Nephron (organoid): ENCODE measurements around the gene PDZD2.

ENCODE experiments used
- H3K27ac Mint-ChIP-seq, 3 experiments: 2 replicates each; pipeline ENCODE4 v1.8.0; 2020; ENCODE audit warnings: mixed read lengths in 3 of 3, mild to moderate bottlenecking in 2 of 3, moderate library complexity in 1 of 3
- H3K27me3 Mint-ChIP-seq: 2 replicates; pipeline ENCODE4 v1.8.0; 2021; ENCODE audit warnings: low read depth, mild to moderate bottlenecking, moderate library complexity, mixed read lengths
- H3K36me3 Mint-ChIP-seq: 2 replicates; pipeline ENCODE4 v1.8.0; 2020; ENCODE audit warnings: low read depth, mixed read lengths
- H3K4me1 Mint-ChIP-seq: 2 replicates; pipeline ENCODE4 v1.8.0; 2020; ENCODE audit warnings: mixed read lengths
- H3K4me3 Mint-ChIP-seq, 3 experiments: 2 replicates each; pipeline ENCODE4 v1.8.0; 2020; ENCODE audit warnings: mild to moderate bottlenecking in 3 of 3, mixed read lengths in 3 of 3, moderate library complexity in 2 of 3
- H3K9me3 Mint-ChIP-seq: 2 replicates; pipeline ENCODE4 v1.8.0; 2020; ENCODE audit warnings: mixed read lengths
- TF ChIP-seq, protein P1 (sequence below), 3 experiments: fragments of 200-600 bp; sonication (generic); IDR thresholded peaks; one replicate each; pipeline ENCODE4 v1.5.0; 2021; ENCODE audit warnings: antibody characterized with exemption in 3 of 3; ENCODE audit not compliant: unreplicated experiment in 3 of 3

The PDZD2 gene

DNA sequence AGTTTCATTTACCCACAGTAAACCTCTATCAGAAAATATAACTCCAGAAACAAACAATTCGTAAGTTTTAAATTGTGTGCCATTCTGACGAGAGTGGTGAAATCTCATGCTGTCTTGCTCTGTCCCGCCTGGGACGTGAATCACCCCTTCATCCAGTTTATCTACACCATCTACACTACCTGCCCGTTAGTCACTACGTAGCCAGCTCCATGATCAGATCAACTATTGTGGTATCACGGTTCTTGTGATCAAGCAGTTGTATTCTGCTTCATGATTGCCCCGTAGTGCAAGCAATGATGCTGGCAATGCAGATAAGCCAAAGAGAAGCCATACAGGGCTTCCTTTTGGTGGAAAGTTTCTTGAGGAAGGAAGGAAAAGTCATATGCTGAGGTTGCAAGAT, 384.9 kb downstream of the PDZD2 start:
- Mint-ChIP-seq H3K4me3 (no peak overlapping the region), H3K36me3 (no peaks in the 10 kb centered on the region), H3K9me3 (no peaks in the 10 kb centered on the region), H3K4me1 (peaks cover 19% of the 10 kb centered on the region), H3K27ac (no peak overlapping the region), H3K27me3 (peaks cover 19% of the 10 kb centered on the region)
- TF ChIP-seq, protein P1, sequence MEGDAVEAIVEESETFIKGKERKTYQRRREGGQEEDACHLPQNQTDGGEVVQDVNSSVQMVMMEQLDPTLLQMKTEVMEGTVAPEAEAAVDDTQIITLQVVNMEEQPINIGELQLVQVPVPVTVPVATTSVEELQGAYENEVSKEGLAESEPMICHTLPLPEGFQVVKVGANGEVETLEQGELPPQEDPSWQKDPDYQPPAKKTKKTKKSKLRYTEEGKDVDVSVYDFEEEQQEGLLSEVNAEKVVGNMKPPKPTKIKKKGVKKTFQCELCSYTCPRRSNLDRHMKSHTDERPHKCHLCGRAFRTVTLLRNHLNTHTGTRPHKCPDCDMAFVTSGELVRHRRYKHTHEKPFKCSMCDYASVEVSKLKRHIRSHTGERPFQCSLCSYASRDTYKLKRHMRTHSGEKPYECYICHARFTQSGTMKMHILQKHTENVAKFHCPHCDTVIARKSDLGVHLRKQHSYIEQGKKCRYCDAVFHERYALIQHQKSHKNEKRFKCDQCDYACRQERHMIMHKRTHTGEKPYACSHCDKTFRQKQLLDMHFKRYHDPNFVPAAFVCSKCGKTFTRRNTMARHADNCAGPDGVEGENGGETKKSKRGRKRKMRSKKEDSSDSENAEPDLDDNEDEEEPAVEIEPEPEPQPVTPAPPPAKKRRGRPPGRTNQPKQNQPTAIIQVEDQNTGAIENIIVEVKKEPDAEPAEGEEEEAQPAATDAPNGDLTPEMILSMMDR (IDR thresholded peaks at IDR 0.05; ENCODE audit: unreplicated experiment in 3 of 3): no peak

DNA sequence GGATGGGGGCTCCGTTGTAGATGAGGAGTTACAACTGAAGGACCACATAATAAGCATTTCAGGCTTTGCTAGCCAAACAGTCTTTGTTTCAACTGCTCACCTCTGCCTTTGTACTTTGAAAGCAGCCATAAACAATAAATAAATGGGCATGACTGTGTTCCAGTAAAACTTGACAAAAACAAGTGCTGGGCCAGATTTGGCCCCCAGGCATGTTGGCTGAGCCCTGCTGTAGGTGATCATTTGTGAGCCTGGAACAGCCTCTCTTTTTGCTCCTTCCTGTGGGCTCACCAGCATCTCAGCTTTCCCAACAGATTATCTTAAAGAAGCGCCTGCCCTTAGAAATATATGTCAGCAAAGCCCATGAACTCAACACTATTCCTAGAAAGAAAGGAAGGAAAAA, 385.8 kb downstream of the PDZD2 start:
- TF ChIP-seq, protein P1 (IDR thresholded peaks at IDR 0.05; ENCODE audit: unreplicated experiment in 3 of 3): no peak
- peak overlapping the region in 1 of 3 experiments; percentile 41 for H3K27ac Mint-ChIP-seq
- H3K9me3 Mint-ChIP-seq: no peaks in the 10 kb centered on the region
- H3K36me3 Mint-ChIP-seq: no peaks in the 10 kb centered on the region
- H3K4me1 Mint-ChIP-seq: peaks cover 18% of the 10 kb centered on the region
- no peak overlapping the region for H3K4me3 Mint-ChIP-seq
- H3K27me3 Mint-ChIP-seq: peaks cover 17% of the 10 kb centered on the region

DNA sequence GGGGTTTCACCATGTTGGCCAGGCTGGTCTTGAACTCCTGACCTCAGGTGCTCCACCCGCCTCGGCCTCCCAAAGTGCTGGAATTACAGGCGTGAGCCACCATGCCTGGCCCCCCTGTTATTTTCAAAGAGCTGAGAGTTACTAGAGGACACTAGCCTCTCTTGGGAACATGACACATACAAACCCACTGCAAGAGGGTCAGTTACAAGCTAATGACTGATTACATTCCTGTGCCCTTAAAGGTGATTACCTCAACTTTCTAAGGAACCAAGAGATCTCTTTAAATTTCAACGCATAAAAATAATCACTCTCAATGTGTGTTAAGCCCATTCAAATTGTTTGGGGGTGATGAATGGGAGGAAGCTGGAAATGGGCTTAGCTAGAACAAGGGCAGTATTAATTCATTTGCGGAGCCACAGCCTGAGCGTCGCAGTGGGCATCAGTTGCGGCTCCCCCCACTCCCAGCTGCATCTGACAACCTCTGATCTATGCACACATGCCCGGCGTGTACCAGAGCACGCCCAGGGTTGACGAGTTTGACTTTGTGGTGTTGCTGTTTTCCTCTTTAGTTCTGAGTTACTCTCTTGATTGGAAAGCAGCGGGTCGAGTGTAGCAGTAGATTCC, 388.3 kb downstream of the PDZD2 start:
- H3K36me3 Mint-ChIP-seq: no peaks in the 10 kb centered on the region

GRCh38 chr5:32027717-32028458, 389.0 kb downstream of the PDZD2 start:
- H3K9me3 Mint-ChIP-seq: no peaks in the 10 kb centered on the region
- H3K27ac Mint-ChIP-seq: peak overlapping the region; percentile 51 to 84 (median 60)
- H3K27me3 Mint-ChIP-seq: peaks cover 27% of the 10 kb centered on the region
- TF ChIP-seq, protein P1 (IDR thresholded peaks at IDR 0.05; ENCODE audit: unreplicated experiment in 3 of 3): no peak
- H3K4me1 Mint-ChIP-seq: peaks cover 34% of the 10 kb centered on the region
- H3K4me3 Mint-ChIP-seq: peak overlapping the region; percentile 5 to 50 (median 9)
- no peaks in the 10 kb centered on the region for H3K36me3 Mint-ChIP-seq

More for the DNA sequence above, 388.3 kb downstream of the PDZD2 start:
- no peaks in the 10 kb centered on the region for H3K9me3 Mint-ChIP-seq
- H3K27me3 Mint-ChIP-seq: peaks cover 26% of the 10 kb centered on the region
- TF ChIP-seq, protein P1 (IDR thresholded peaks at IDR 0.05; ENCODE audit: unreplicated experiment in 3 of 3): no peak
- H3K27ac Mint-ChIP-seq: peak overlapping the region; percentile 51 to 84 (median 60)
- H3K4me3 Mint-ChIP-seq: peak overlapping the region; percentile 5 to 50 (median 20)
- peaks cover 31% of the 10 kb centered on the region for H3K4me1 Mint-ChIP-seq

DNA sequence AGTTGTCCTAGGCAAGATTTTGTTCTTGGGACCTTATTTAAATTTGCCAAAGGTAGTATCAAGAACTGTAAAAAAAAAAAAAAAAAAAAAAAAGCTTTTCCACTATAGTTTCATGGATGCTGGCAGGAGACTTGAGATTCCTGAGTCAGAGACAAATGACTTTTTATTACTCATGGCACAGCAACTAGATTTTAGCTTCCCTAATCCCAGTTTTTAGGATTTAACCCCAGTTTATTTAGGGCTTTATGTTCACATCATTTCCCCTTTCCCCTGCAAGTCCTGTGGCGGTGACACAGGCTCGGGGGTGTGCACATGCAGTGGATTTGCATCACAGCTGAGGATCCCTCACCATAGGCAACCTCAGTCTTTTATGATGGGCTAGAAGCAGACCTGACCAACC, 390.3 kb downstream of the PDZD2 start:
- H3K27me3 Mint-ChIP-seq: peaks cover 22% of the 10 kb centered on the region
- no peak overlapping the region for H3K4me3 Mint-ChIP-seq
- peaks cover 34% of the 10 kb centered on the region for H3K4me1 Mint-ChIP-seq
- no peak overlapping the region for H3K27ac Mint-ChIP-seq
- TF ChIP-seq, protein P1 (IDR thresholded peaks at IDR 0.05; ENCODE audit: unreplicated experiment in 3 of 3): no peak
- no peaks in the 10 kb centered on the region for H3K36me3 Mint-ChIP-seq
- no peaks in the 10 kb centered on the region for H3K9me3 Mint-ChIP-seq
